BLaER1 (cell line): Measurements from ENCODE around the gene ITGA2B.
A peak's percentile ranks its signal among the peaks of the same experiment; 100 is the strongest.

Experiments used
- H3K27ac ChIP-seq: shearing (Covaris generic); formaldehyde crosslinking; 2 replicates; pipeline ENCODE4 v1.8.1; 2022
- H3K27me3 ChIP-seq: shearing (Covaris generic); formaldehyde crosslinking; 2 replicates; pipeline ENCODE4 v1.8.1; 2022
- H3K36me3 ChIP-seq: shearing (Covaris generic); formaldehyde crosslinking; 2 replicates; pipeline ENCODE4 v1.8.1; 2022
- H3K4me1 ChIP-seq: shearing (Covaris generic); formaldehyde crosslinking; 2 replicates; pipeline ENCODE4 v1.8.1; 2022
- H3K4me2 ChIP-seq: shearing (Covaris generic); formaldehyde crosslinking; 2 replicates; pipeline ENCODE4 v1.8.1; 2022
- H3K4me3 ChIP-seq: shearing (Covaris generic); formaldehyde crosslinking; 2 replicates; pipeline ENCODE4 v1.8.1; 2022
- H3K9ac ChIP-seq: shearing (Covaris generic); formaldehyde crosslinking; 2 replicates; pipeline ENCODE4 v1.8.1; 2022
- H3K9me3 ChIP-seq: shearing (Covaris generic); formaldehyde crosslinking; 2 replicates; pipeline ENCODE4 v1.8.1; 2022
- H4K20me1 ChIP-seq: shearing (Covaris generic); formaldehyde crosslinking; 2 replicates; pipeline ENCODE4 v1.8.1; 2022
- Cebpa-rat ChIP-seq: shearing (Covaris generic); IDR thresholded peaks from 2 replicates; pipeline ENCODE4 v1.8.1; 2022

The ITGA2B gene

DNA sequence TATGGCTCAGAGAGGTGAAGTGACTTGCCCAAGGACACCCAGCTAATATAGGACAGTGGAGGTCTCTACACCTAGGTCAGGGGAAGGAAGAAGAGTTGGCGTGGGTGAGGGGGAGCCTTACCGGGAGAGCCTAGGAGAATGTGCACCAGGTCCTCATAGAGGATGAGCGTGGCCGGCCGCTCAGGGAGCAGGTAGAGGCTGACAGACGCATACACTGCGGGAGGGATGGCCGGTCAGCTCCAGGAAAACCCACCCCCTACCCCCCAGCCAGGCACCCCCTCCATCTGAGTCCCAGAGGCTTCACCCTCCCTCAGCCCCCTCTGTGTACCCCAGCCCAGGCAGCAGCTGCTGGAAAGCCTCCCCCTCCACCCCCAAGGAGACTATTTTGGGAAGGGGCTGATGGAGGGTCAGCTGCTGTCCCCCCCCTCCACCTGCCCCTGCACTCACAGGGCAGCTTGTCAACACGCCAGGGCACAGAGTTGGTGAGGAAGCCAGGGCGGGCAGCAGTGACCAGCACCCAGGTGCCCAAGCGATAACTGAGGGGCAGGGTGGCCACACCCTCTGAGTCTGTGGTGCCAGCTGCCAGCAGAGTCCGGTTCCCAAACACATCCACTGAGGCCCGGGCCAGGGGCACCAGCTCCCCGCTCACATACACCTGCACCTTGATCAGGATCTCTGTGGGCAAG lies 29.8 kb downstream of the ITGA2B start:
- peaks cover 29% of the 10 kb centered on the region; the same call in 1 of the 2 replicates for H3K36me3 ChIP-seq
- H3K4me1 ChIP-seq: peaks cover 59% of the 10 kb centered on the region
- H3K27me3 ChIP-seq: peaks cover 5% of the 10 kb centered on the region
- no peak overlapping the region for H3K9ac ChIP-seq
- H4K20me1 ChIP-seq: peaks cover 68% of the 10 kb centered on the region
- H3K9me3 ChIP-seq: no peaks in the 10 kb centered on the region
- H3K27ac ChIP-seq: no peak overlapping the region
- TF ChIP-seq Cebpa-rat: no peak
- H3K4me2 ChIP-seq: 0 out of 2 replicates have a peak overlapping the region, but pooled peaks have one; percentile 30
- H3K4me3 ChIP-seq: no peak overlapping the region

DNA sequence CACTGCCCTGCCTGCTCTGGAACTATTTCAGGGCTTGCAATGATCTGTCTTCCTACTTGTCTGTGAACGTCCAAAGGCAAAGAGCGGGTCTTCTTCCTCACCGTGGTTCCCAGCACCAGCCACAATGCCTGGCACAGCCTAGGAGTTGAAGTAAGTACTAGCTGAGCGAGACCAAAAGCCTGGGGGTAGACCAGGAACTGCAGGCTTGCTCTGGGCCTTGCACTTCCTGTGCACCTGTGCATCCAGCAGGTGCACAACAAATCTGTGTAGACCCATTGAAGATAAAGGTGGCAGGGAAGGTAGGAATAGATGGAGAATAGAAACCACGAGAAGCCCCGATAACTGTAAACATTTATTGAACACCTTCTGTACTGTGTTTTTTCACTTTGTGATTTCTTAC lies 30.4 kb downstream of the ITGA2B start:
- H3K9me3 ChIP-seq: no peaks in the 10 kb centered on the region
- no peak for TF ChIP-seq Cebpa-rat
- H3K9ac ChIP-seq: no peak overlapping the region
- peaks cover 71% of the 10 kb centered on the region for H4K20me1 ChIP-seq
- H3K4me2 ChIP-seq: peak overlapping the region; percentile 30
- peaks cover 64% of the 10 kb centered on the region for H3K4me1 ChIP-seq
- peaks cover 29% of the 10 kb centered on the region; the same call in 1 of the 2 replicates for H3K36me3 ChIP-seq
- peaks cover 11% of the 10 kb centered on the region for H3K27me3 ChIP-seq
- H3K27ac ChIP-seq: no peak overlapping the region
- H3K4me3 ChIP-seq: no peak overlapping the region

DNA sequence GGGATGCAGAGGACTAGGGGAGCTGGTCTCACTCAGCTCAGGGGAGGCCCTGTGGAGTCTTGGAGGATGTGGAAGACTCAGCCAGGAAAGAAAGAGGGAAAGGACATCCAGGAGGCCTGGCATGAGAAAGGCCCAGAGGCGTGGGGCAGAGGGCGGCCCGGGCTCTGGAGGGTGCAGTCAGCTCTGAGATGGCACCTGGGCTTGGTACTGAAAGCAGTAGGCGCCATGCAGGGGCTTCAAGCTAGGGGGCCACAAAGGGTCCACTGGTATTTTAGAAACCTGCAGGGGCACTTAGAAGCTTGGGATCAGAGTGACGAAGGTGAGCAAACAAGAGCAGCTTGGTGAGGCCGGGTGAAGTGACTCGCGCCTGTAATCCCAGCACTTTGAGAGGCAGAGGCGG lies 31.4 kb downstream of the ITGA2B start:
- Histone ChIP-seq H3K4me3 (no peak overlapping the region), H3K27me3 (peaks cover 20% of the 10 kb centered on the region), H4K20me1 (peaks cover 80% of the 10 kb centered on the region), H3K4me1 (peaks cover 71% of the 10 kb centered on the region), H3K9me3 (no peaks in the 10 kb centered on the region), H3K27ac (no peak overlapping the region), H3K36me3 (peaks cover 31% of the 10 kb centered on the region; the same call in 1 of the 2 replicates), H3K4me2 (no peak overlapping the region), H3K9ac (no peak overlapping the region)
- TF ChIP-seq Cebpa-rat: no peak

DNA sequence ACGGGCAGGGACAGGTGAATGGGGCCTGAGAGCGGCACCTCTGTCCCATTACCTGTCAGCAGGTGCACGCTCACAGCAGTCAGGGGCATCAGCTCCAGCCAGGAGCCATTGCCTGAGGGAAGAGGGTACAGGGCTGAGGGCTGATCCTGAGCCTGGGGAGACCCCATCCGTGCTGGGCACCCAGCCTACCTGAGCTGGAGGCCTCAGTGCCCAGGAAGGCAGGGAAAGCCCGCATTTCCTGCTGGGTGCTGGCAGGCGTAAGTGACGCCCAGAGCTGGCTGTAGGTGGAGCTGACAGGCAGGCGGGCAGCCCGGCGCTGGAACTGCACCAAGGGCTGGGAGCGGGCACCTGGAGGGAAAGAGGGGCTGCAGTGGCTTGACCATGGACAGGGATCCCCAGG lies 33.2 kb downstream of the ITGA2B start:
- peaks cover 55% of the 10 kb centered on the region for H3K4me1 ChIP-seq
- no peak overlapping the region for H3K27ac ChIP-seq
- no peak overlapping the region for H3K9ac ChIP-seq
- H3K9me3 ChIP-seq: no peaks in the 10 kb centered on the region
- peaks cover 50% of the 10 kb centered on the region for H3K36me3 ChIP-seq
- H4K20me1 ChIP-seq: peaks cover 85% of the 10 kb centered on the region
- peaks cover 31% of the 10 kb centered on the region for H3K27me3 ChIP-seq
- no peak overlapping the region for H3K4me3 ChIP-seq
- no peak overlapping the region for H3K4me2 ChIP-seq
- no peak for TF ChIP-seq Cebpa-rat

DNA sequence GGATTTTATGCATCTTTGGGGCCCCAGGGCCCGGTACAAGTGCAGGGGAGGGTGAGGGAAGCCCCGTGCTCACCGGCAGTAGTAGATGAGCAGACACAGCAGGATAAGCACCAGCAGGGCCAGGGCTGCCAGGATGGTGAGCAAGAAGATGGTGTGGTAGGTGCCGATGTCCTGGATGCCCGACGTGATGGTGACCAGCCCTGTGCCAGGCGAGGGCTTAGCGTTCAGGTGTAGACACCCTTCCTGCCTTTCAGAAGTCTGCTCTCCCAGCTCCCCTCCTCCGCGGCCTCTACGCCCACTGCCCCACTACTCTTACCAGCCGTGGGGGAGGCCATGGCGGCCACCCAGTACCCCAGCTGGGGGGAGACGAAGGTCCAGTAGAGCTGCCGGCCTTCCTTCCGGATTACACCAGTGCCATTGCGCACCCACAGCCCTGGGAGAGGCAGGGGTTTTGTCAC lies 33.8 kb downstream of the ITGA2B start:
- H3K27me3 ChIP-seq: peaks cover 31% of the 10 kb centered on the region
- H3K9ac ChIP-seq: 0 out of 2 replicates have a peak overlapping the region, but pooled peaks have one; percentile 12
- H3K27ac ChIP-seq: no peak overlapping the region
- H3K36me3 ChIP-seq: peaks cover 55% of the 10 kb centered on the region
- peaks cover 49% of the 10 kb centered on the region for H3K4me1 ChIP-seq
- H3K4me3 ChIP-seq: no peak overlapping the region
- no peaks in the 10 kb centered on the region for H3K9me3 ChIP-seq
- peak overlapping the region; percentile 87 for H3K4me2 ChIP-seq
- peaks cover 85% of the 10 kb centered on the region for H4K20me1 ChIP-seq
- TF ChIP-seq Cebpa-rat: no peak

DNA sequence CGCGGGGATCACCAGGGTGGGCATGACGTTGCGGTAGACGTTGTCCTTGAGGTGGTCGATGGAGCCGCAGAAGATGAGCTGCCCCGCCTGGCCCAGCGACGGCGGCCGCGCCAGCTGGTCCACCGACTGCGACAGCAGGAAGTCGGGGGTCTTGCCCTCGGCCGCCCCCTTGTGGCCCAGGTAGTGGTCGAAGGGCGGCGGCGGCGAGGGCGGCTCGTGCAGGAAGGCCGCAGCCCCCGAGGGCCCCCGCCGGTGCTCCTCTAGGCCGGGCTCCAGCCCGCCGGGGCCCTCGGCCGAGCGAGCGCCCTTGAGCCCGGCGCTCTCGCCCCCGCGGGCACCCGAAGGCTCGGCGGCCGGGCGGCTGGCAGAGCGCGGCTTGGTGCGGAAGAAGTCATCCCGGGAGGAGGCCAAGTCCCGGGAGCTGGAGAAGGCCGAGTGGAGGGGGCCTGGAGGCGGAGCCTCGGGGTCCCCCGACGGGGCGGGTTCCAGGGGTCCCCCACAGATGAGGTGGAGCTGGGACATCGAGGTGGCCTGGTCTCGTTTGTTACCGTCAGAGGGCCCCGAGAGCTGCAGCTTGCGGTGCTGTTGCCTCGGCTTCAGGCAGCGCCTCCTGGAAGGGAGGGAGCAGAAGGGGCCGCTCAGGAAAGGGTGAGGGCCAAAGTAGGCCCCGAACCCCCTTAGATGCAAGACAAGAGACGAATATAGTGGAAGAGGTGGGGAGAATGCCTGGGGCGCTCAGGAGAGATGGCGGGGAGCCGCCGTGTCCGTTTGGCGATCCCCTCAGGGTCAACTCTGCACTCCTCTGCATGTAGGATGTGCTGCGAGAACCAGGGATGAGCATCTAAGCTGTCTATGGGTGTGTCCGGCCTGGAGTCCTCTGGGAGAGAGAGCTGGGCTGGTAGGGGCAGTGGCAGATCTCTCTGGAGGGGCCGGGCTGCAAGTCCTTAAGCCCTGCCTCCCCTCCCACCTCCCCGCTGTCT lies 34.6 kb downstream of the ITGA2B start:
- Histone ChIP-seq H3K4me3 (peak overlapping the region; percentile 62), H4K20me1 (peaks cover 81% of the 10 kb centered on the region), H3K4me1 (peaks cover 41% of the 10 kb centered on the region), H3K27ac (no peak overlapping the region), H3K9ac (0 out of 2 replicates have a peak overlapping the region, but pooled peaks have one; percentile 12), H3K9me3 (no peaks in the 10 kb centered on the region), H3K27me3 (peaks cover 31% of the 10 kb centered on the region), H3K36me3 (peaks cover 63% of the 10 kb centered on the region), H3K4me2 (peak overlapping the region; percentile 87)
- TF ChIP-seq Cebpa-rat: no peak

DNA sequence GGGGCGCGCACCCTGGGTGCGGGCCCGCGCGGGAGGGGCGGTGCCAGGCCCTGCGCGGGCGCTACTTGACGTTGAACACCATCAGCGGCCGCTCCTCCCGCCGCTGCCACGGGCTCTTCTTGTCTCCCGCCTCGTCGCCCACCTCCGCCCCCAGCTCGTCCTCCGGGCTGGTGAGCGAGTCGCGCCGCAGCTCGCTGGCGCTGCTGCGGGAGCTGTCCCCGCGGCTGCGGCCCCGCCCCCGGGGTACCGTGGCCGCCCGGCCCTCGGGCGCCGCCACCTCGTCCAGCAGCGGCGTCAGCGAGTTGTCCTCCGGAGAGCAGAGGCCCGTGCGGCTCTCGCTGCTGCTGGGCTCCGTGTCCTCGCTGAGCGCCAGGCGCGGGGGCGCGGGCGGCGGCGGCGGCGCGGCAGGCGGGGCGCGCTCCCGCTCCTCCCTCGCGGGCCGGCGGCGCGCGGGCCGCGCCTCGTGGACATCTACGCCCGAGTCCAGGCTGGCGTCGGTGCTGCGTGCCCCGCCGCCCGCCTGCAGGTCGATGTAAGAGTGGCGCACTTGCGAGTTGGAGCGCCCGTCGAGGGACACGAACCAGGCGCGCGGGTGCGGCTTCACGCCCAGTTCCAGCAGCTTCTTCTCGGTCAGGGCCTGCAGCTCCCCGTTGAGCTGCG lies 35.6 kb downstream of the ITGA2B start:
- Histone ChIP-seq H4K20me1 (peaks cover 84% of the 10 kb centered on the region), H3K4me1 (peaks cover 42% of the 10 kb centered on the region), H3K36me3 (peaks cover 66% of the 10 kb centered on the region), H3K27me3 (peaks cover 31% of the 10 kb centered on the region), H3K27ac (no peak overlapping the region), H3K4me2 (peak overlapping the region; percentile 87), H3K4me3 (peak overlapping the region; percentile 62), H3K9ac (peak overlapping the region; percentile 69), H3K9me3 (no peaks in the 10 kb centered on the region)
- no peak for TF ChIP-seq Cebpa-rat

DNA sequence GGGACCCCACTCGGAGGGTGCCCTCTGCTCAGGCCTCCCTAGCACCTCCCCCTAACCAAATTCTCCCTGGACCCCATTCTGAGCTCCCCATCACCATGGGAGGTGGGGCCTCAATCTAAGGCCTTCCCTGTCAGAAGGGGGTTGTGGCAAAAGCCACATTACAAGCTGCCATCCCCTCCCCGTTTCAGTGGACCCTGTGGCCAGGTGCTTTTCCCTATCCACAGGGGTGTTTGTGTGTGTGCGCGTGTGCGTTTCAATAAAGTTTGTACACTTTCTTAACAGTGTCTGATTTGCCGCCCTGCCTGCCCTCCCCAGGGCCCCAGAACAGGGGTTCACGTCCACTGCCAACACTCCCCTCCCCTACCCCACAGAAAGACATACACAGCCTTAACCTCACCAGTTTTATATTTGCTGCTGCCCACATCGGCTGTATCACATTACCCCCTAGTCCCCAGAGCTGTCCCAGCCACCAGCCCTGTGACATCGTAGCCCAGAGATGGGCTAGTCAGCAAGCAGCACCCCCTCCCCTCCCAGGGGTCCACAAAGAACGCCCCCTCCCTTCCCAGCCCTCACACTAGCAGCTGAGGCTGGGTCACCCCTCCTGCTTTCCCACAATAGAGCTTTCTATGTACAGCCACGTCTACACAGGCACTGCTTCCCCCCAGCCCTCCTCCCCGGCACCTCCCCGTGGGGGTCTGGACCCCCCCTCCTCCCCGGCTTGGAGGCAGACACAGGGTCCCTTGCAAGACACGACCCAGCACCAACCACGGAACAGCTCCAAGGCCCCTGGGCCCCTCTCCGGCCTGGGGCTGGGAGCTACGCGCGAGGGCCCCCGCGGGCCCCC lies 36.4 kb downstream of the ITGA2B start:
- peaks cover 42% of the 10 kb centered on the region for H3K4me1 ChIP-seq
- peaks cover 82% of the 10 kb centered on the region for H4K20me1 ChIP-seq
- no peaks in the 10 kb centered on the region for H3K9me3 ChIP-seq
- peak overlapping the region; percentile 62 for H3K4me3 ChIP-seq
- peaks cover 31% of the 10 kb centered on the region for H3K27me3 ChIP-seq
- H3K27ac ChIP-seq: no peak overlapping the region
- H3K4me2 ChIP-seq: peak overlapping the region; percentile 87
- peaks cover 61% of the 10 kb centered on the region for H3K36me3 ChIP-seq
- peak overlapping the region; percentile 69; the same call in 1 of the 2 replicates for H3K9ac ChIP-seq
- no peak for TF ChIP-seq Cebpa-rat
